NCI-H774 (cell line): ENCODE data around the gene L3MBTL4.
"Not testable (repeated sequence)": the region's sequence is repeated elsewhere in the genome, so short reads cannot be mapped to it uniquely, and the experiment has no call there.

Experiments
- DNase-seq: peaks from one replicate; lab custom pipeline; 2025; lab: John Stamatoyannopoulos, UW

L3MBTL4 gene

GRCh38 chr18:6414723-6415417 lies at the start of gene L3MBTL4:
Gene L3MBTL4 (minus strand): TSS chr18:6414911. CDS start chr18:6311625, 103,286 bp downstream.
- peak; percentile 70 for DNase-seq

- DNase-seq: no peak
These were observed 37.5 kb upstream of the L3MBTL4 start for GRCh38 chr18:6452194-6452593.

DNA sequence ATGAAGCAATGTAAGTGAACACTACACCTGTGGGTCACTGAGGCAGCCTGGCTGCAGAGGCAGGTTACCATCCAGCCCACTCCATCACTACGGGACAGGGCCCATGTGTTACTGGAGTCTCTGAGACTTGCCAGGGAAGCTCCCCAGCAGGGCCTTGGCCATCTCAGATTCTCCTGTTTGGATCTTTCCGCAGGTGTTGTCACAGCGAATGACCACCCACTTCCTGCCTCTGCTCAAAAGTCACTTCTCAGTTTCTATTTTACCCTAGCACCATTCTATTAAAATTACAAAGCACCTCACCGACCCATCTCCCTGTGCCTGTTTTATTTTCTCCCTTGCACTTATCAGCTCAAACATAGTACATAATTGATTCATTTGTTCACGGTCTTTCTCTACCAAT lies 34.5 kb upstream of the L3MBTL4 start:
- DNase-seq: no peak

GRCh38 chr18:6444466-6445228 lies 29.9 kb upstream of the L3MBTL4 start:
- DNase-seq: no peak

DNA sequence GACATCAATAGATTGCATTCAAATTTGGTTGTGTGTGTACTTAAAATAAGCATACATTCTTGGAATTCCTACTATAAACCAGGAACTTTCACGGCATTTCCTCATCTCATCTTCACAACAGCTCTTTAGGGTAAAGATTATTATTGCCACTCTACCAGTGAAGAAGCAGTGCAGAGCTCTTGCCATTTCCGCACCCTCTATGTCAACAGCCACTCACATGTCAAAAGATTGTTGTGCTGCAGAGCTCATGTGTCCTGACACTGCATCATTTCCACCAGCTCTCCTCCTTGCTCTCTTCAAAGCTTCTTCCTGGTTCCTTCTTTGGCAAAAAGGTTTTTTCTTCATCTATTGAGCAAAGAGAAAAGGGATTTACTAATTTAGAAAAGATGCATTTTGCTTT lies 26.5 kb upstream of the L3MBTL4 start:
- DNase-seq: no peak

GRCh38 chr18:6437937-6438818 lies 23.5 kb upstream of the L3MBTL4 start:
- DNase-seq: no peak

- no peak for DNase-seq
These were observed 21.0 kb upstream of the L3MBTL4 start for GRCh38 chr18:6435731-6436130.

GRCh38 chr18:6434987-6435709 lies 20.4 kb upstream of the L3MBTL4 start:
- no peak for DNase-seq

DNA sequence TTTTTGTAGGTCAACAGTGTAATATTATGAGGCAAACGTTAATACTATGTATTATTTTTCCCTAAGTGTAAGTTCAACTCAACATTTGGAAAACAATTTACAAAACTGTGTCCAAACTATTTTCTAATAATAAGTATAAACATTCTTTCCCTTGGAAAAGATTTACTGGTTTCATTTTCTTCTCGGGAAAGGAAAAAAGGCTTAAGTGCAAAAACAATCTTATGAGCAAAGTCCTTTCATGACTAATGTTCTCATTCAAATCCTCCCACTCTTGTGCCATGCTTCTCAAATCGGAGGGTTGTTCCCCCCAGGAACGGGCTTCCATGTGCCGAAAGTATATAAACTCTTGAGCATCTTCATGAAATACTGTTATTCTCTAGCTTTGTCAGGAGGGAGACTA lies 19.8 kb upstream of the L3MBTL4 start:
- DNase-seq: no peak

DNA sequence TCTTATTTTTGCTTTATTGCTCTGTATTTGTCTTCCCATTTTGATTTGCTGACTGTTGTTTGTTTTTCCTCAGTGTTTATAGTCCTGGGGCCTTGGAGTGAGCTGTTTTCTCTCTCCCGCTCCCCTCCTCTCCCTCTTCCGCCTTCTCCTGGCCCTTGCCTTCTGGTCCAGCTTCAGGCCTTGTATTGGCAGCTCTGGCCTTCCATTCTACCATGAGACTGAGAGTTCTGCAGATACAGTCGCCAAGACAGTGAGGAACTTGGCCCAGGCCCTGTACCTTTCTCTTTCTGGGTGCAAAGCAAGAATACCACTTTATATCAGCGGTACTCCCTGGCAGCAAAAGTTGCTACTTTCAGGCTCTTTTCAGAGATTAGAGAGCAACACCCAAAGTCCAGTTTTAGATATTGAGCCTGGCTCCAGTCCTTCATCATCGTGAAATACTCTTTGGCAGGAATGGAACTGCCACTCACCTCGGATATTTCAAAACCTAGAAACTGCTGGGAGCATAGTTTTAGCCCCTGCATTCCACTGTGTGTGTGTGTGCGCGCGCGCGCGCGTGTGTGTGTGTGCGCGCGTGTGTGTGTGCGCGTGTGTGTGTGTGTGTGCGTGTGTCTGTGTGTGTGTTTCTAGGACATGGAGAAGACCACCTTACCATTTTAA lies 17.1 kb upstream of the L3MBTL4 start:
- no peak for DNase-seq

DNA sequence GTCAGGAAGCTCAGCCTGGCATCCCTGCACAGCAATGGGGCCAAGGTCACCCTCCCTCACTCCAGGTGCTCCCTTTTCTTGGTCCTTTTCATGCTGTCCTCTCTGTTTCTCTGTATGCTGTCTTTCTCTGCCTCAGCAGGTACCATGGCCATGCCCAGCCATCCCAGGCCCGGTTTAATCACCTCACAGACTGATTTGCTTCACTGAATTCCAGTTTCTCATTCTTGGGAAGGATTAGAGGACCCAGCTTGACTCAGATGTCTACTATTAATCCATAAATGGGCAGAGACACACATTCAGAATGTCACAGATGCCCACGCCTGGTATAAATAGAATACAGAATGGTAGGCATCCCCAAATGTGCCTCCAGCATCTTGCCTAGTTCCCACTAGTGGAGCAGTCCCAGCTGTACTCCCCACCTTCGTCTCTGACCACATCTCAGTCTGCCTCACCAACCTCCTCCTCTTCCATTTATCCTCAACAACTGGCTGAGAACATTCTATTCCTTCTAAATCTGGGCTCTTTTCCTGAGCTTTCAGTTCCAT lies 14.2 kb upstream of the L3MBTL4 start:
- no peak for DNase-seq

DNA sequence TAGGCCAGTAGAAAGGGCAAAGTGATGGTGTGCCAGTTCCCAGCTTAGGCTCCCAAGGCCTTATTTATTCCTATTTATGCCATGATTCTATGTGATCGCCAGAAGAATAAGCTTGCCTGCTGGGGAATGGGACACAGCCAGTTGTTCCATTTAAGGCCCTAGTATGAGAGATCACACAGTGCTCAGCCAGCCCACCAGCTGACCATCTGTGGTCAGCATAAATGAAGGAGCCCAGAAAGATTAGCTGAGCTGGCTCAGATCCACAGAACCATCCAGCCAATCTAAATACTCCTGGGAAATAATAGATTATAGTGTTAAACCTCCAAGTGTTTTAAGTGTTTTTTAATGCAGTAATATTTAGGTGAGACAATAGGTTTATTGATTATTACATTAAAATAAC lies 12.6 kb upstream of the L3MBTL4 start:
- DNase-seq: no peak

DNA sequence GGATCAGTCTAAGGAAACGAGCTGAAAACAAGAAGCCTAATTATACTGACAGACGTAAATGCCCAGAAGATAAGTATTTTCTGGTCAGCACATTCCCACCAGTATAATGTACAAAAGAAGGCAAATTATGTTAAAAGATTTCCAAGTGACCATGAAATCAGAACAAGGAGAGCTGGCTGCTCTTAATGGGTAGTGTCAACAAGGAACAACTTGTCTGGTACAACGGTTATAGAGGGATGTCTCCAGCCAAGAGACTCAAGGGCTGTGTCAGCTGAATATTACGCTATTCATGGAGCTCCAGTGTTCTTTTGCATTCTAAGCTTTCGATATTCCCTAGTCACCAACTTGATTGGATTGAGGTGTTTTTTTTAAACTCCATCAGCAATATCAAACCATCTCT lies 8.6 kb upstream of the L3MBTL4 start:
- no peak for DNase-seq

DNA sequence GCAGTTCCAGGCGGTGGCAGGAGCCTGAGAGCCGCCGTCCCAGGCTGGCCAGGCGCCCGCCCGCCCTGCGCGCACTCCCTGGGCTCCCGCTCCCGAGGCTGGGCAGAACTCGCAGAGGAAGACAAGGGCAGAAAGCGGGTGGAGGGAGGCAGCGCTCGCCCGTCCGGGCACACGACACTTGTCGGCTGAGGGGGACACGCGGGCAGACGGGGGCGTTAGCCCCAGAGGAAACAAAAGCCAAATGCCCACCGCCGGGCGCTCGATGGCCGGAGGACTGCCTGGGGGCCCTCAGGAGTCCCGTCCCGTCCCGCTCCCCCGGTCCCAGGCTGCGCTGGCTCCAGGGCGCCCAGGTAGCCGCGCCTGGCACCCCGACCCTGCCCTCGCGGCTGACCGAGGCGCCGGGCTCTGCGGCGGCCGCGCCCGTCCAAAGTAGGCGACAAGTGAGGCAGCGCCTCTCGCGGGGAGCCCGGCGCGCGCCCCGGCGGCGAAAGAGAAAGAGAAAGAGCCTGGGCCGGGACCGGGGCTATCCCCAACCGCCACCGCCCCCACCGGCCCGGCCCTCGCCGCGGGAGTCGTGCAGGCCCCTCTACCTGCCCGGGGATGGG lies 491 bp downstream of the L3MBTL4 start:
- DNase-seq: peak; percentile 21

DNA sequence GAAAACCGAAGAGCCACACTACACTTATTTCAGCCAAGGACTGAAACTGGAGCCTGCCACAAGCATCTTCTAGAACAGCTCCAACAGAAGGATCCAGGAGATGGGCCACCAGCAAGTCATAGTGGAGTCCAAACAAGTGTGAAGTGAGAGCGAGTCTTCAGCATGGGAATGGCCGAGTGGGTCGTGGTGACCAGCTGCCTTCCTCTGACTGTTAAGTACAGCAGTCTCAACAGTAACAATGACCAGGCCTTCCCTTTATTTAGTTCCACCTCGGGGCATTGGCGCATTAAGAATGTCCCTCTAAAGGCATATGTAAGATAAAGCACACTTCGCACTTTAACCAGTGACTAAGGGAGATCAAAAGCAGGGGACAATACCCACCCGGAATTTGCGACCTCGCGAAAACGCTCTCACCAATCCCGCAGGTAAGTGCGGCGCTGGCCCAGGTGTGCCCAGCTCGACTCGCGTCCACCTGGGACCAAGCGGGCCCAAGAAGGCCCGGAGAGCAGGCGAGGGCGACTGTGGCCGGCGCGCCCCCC lies 1.1 kb downstream of the L3MBTL4 start:
- no peak for DNase-seq

DNA sequence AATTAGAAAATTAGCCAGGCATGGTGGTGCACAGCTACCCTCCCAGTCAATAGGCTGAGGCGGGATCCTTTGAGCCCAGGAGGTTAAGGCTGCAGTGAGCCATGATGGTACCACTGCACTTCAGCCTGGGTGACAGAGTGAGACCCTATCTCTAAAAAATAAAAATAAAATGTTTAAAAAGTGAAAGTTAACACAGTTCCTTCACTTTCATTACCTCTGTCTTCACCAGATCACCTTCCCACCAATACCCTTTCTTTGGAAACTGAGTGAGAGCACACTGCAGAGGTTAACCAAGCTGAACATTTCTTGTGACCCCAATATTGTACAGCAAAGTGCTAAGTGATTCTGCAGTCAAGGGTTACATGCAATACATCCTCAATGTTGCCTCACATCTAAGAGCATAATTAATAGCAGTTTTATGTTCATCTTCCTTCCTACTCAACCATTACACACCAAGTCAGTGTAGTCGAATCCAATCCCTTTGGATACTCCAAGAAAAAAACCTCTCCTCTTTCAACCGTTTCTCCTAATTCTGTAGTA lies 1.7 kb downstream of the L3MBTL4 start:
- no peak for DNase-seq

- DNase-seq: no peak
These were observed 3.3 kb downstream of the L3MBTL4 start for GRCh38 chr18:6411382-6411781.

GRCh38 chr18:6409933-6410332 lies 4.8 kb downstream of the L3MBTL4 start:
- DNase-seq: no peak

- DNase-seq: not testable (repeated sequence)
These were observed 6.2 kb downstream of the L3MBTL4 start for GRCh38 chr18:6408543-6408942.

DNA sequence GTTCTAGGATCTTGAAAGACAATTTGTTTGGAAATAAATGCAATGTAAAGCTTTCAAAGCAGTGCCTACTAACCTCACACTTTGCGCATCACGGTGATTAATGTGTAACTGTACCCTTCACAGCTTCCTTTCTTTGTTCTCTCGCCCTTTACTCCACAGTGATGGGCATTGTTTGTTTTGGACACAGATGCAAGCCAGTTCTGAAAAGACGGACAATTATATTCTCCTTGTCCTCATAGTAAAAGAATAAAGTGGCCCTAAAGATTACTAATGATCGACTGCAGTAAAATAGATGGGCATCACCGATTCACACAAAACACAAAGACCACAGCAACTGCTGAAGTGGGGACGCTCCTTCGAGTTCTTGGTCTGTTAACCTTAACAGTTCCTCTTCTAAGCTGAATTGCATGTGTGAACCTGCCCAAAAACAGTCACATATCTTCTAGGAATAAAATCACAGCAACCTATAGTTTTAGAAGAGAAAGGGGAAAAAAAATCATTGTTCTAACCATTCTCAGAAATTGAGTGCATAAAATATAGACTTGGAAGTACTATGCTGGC lies 7.7 kb downstream of the L3MBTL4 start:
- DNase-seq: no peak
